Spleen (tissue), 7 donors: ENCODE results near the gene DLG2.

Experiments
- CTCF ChIP-seq, 11 experiments: fragments of 200-600 bp in 7 of 11; fragments of 450-650 bp in 4 of 11; sonication (generic) in 4 of 11; IDR thresholded peaks in 8 of 11; conservative IDR thresholded peaks in 3 of 11; 1 replicate in 7 of 11; 2 replicates in 4 of 11; pipeline versions ENCODE4 v1.4.0 to v1.8.0; 2016 to 2021; ENCODE audit warnings: antibody characterized with exemption in 11 of 11, inconsistent platforms in 4 of 11, mild to moderate bottlenecking in 1 of 11
- POLR2A ChIP-seq, 3 donors: fragments of 450-650 bp; IDR thresholded peaks; one replicate each; pipeline ENCODE4 v1.5.1; 2017; ENCODE audit warnings: antibody characterized with exemption in 3 of 3, mild to moderate bottlenecking in 1 of 3
- POLR2AphosphoS5 ChIP-seq, 3 donors: sonication (generic); formaldehyde crosslinking; IDR thresholded peaks; one replicate each; pipeline ENCODE4 v1.5.1; 2017; ENCODE audit warnings: antibody characterized with exemption in 3 of 3
- donor health status: DM: no; HTN: no; CAD: no; lungs with moderate emphysema.
- donor health status: DM: no; HTN: no; CAD: no.
- donor health status: DM: no; HTN: no; CAD: no.

- TF ChIP-seq CTCF (IDR thresholded peaks at IDR 0.05 in 8 of 11, conservative IDR thresholded peaks at IDR 0.05 in 3 of 11) = no peak
- TF ChIP-seq POLR2A (IDR thresholded peaks at IDR 0.05) = no peak
- no peak for TF ChIP-seq POLR2AphosphoS5 (IDR thresholded peaks at IDR 0.05)
These were observed 1939.4 kb downstream of the DLG2 start for GRCh38 chr11:83687787-83688186.
